K562 (cell line): Measurements from ENCODE around the gene TMEM208.

ENCODE experiments used
- BRCA1 ChIP-seq, 2 experiments: fragments of 450-650 bp in 1 of 2; sonication (generic) in 1 of 2; formaldehyde crosslinking in 1 of 2; IDR thresholded peaks; 2 replicates each; pipeline versions ENCODE4 v1.5.0 to v1.6.1; 2017 to 2020; ENCODE audit warnings: mild to moderate bottlenecking in 1 of 2, missing genetic modification reagents in 1 of 2
- NR2F6 ChIP-seq: fragments of 450-650 bp; formaldehyde crosslinking; IDR thresholded peaks from 2 replicates; pipeline ENCODE4 v1.4.0; 2020; ENCODE audit warnings: mild to moderate bottlenecking
- TF ChIP-seq, protein P1 (sequence below), 3 experiments: IDR thresholded peaks in 2 of 3; conservative IDR thresholded peaks in 1 of 3; 2 replicates each; pipeline ENCODE4 v1.5.1; 2011 to 2012; ENCODE audit warnings: low read length in 3 of 3, mild to moderate bottlenecking in 3 of 3, control low read depth in 2 of 3, improper control_type of control experiment in 1 of 3, inconsistent platforms in 1 of 3, low read depth in 1 of 3, mixed read lengths in 1 of 3, moderate library complexity in 1 of 3; ENCODE audit not compliant: insufficient read depth in 2 of 3

DNA sequence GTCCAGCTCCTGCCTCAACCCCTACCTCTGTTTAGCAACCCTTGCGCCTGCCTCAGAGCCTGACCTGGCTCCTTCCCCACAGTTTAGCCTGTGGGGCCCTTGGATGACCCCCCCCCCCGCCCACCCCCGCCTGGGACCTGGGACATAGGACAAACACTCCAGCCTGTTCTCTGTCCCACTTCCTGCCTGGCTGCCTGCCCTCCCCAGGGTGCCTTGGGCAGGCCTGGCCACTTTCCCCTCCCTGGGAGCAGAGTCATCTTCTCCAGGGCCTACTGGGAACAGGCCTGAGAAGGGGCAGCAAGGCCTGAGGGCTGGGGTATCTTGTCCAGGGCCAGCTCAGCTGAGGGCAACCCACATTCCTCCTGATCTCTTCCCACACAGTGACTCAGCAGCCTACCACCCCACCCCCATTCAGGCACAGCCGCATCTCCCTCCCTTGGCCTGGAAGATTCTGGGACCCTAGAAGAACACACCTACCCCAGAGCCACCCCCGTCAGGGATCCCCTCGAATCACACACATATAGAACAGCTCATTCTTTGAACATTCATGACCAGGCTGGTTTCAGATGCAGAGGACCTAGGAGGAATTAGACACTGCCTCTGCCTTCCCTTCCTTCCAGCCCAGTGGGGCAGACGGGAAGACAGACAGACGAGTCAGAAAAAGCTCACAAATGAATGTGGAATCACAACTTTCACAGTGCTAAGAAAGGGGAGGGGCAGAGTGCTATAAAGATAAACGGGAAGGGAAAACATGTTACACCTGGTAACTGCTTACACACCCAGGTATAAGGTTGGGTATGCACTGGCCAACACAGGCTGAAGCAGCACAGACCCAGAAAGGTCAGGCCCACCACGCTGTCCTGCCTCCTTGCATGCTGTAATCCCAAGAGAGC lies 14.3 kb downstream of the TMEM208 start:
- TF ChIP-seq BRCA1 (IDR thresholded peaks at IDR 0.05) (no peak), BRCA1 (CRISPR knock-in tag; IDR thresholded peaks at IDR 0.05) (no peak), NR2F6 (no peak)
- TF ChIP-seq, protein P1, sequence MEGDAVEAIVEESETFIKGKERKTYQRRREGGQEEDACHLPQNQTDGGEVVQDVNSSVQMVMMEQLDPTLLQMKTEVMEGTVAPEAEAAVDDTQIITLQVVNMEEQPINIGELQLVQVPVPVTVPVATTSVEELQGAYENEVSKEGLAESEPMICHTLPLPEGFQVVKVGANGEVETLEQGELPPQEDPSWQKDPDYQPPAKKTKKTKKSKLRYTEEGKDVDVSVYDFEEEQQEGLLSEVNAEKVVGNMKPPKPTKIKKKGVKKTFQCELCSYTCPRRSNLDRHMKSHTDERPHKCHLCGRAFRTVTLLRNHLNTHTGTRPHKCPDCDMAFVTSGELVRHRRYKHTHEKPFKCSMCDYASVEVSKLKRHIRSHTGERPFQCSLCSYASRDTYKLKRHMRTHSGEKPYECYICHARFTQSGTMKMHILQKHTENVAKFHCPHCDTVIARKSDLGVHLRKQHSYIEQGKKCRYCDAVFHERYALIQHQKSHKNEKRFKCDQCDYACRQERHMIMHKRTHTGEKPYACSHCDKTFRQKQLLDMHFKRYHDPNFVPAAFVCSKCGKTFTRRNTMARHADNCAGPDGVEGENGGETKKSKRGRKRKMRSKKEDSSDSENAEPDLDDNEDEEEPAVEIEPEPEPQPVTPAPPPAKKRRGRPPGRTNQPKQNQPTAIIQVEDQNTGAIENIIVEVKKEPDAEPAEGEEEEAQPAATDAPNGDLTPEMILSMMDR (IDR thresholded peaks at IDR 0.05 in 2 of 3, conservative IDR thresholded peaks at IDR 0.05 in 1 of 3; ENCODE audit: insufficient read depth in 2 of 3, low read depth in 1 of 3, low read length in 3 of 3), result no peak
